ENCODE measurements around the gene SECTM1. TPM values are rescaled to one million over a fixed set of nuclear protein-coding genes. Genes with fewer than 3 reads are reported as not detected.

Gene SECTM1
- total and polyA plus RNA-seq, 9 of the 15 experiments (the other 6 are each of a cell fraction or from before 2014, with no cell fraction given), result 0.11 to 0.46 (median 0.18) TPM; not detected in 6

DNA sequence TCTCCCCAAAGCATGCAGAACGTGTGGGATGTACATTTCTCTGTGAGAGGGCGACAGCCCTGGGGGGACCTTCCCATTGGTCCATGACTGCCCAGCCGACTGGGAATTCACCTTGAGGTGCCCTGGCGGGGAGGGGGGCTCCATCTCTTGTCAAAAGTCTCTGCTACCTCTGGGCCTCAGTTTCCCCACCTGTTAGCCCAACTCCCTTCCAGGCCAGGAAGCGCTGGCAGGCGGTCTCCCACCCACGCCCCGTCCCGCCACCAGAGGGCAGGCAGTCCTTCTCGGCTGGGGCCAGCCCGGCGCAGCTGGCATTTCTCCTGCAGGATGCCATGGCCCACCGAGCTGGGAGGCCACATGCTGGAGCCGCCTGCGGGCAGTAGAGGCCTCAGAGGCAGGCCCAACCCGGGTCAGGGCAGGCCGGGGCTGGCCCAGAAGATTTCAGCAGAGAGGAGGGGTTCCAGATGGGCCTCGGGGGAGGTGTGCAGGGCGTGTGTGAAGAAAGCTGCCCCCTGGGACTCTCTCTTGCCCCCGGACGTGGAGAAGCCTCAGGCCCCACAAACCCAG, 32.8 kb downstream of the SECTM1 start:
- 48% methylated on average over 15 of the region's 21 CpGs for WGBS (ENCODE audit: insufficient coverage, low coverage, missing lambda C conversion rate)
- H3K27me3 ChIP-seq (ENCODE audit: control insufficient read depth in 2 of 2, insufficient read depth in 2 of 2, low read length in 2 of 2), result no peaks in the 10 kb centered on the region
- in situ Hi-C loops (cut with MboI) (no loop called here), intact Hi-C loops (cut with micrococcal nuclease) (no loop called here)
- no TSS peak for BruUV-seq (replicated peaks)
- DNase-seq (ENCODE audit: extremely low read depth in 1 of 4, low spot score in 3 of 4), result peak in 2 of 4 experiments; percentile 53 to 59
- H3K27ac ChIP-seq (ENCODE audit: extremely low read depth, low read depth, low read length), result no peak overlapping the region
- no peak overlapping the region for H3K9ac ChIP-seq (ENCODE audit: insufficient read depth in 1 of 2, low read depth in 2 of 2, low read length in 2 of 2)
- H2AFZ ChIP-seq (ENCODE audit: low read depth, low read length), result no peak overlapping the region
- no peak for FAIRE-seq
- ChIA-PET CTCF (ENCODE audit: low intra/inter-chr PET ratio) (interaction anchor here (0.5 kb wide), 1 partner anchor 318 kb away, joined by 3 read pairs; no protein-coding TSS in a partner anchor), POLR2A (interaction anchor here (0.6 to 1.2 kb wide), 2 partner anchors 8 to 19 kb away, joined by 3 to 6 read pairs; no protein-coding TSS in a partner anchor)
- no peaks in the 10 kb centered on the region for H3K36me3 ChIP-seq (ENCODE audit: control insufficient read depth, insufficient read depth, low read length)
- no peaks in the 10 kb centered on the region for H3K9me1 ChIP-seq (ENCODE audit: control insufficient read depth, insufficient read depth, low read length)
- ATAC-seq, result 0 out of 3 replicates have a peak, but pooled peaks have one; percentile 32
- H3K79me2 ChIP-seq (ENCODE audit: control insufficient read depth, insufficient read depth, low read length), result no peaks in the 10 kb centered on the region
- H3K4me1 ChIP-seq (replicated peaks in 1 of 2; ENCODE audit: control insufficient read depth in 2 of 2, insufficient read depth in 2 of 2, low read length in 2 of 2), result peaks cover 61 to 91% of the 10 kb centered on the region in 2 experiments
- H4K20me1 ChIP-seq (replicated peaks; ENCODE audit: control insufficient read depth, insufficient read depth, low read length), result no peaks in the 10 kb centered on the region
- H3K4me3 ChIP-seq, result no peak overlapping the region
- H3K4me2 ChIP-seq (ENCODE audit: insufficient read depth, low read length), result no peak overlapping the region
- no peaks in the 10 kb centered on the region for H3K9me3 ChIP-seq (replicated peaks; ENCODE audit: control insufficient read depth, insufficient read depth, low read depth, low read length)
- TF ChIP-seq TCF3 (CRISPR knock-in tag; IDR thresholded peaks at IDR 0.05), result no peak
- TF ChIP-seq, protein P1, sequence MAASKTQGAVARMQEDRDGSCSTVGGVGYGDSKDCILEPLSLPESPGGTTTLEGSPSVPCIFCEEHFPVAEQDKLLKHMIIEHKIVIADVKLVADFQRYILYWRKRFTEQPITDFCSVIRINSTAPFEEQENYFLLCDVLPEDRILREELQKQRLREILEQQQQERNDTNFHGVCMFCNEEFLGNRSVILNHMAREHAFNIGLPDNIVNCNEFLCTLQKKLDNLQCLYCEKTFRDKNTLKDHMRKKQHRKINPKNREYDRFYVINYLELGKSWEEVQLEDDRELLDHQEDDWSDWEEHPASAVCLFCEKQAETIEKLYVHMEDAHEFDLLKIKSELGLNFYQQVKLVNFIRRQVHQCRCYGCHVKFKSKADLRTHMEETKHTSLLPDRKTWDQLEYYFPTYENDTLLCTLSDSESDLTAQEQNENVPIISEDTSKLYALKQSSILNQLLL (CRISPR knock-in tag; IDR thresholded peaks at IDR 0.05; ENCODE audit: borderline replicate concordance), result no peak
- no peak for TF ChIP-seq FOXJ2 (tag; IDR thresholded peaks at IDR 0.05)
- no peak for TF ChIP-seq SPI1 (IDR thresholded peaks at IDR 0.05; ENCODE audit: borderline replicate concordance, low read depth, low read length)
- no peak for TF ChIP-seq IRF9 (tag; IDR thresholded peaks at IDR 0.05)
- TF ChIP-seq FOXJ3 (CRISPR knock-in tag; IDR thresholded peaks at IDR 0.05), result no peak
- TF ChIP-seq KAT8 (IDR thresholded peaks at IDR 0.05; ENCODE audit: low read depth), result no peak
- no peak for TF ChIP-seq E2F4 (CRISPR knock-in tag; IDR thresholded peaks at IDR 0.05; ENCODE audit: low read depth)
- TF ChIP-seq ZKSCAN8 (CRISPR knock-in tag; IDR thresholded peaks at IDR 0.05), result no peak
- TF ChIP-seq ILK (tag; IDR thresholded peaks at IDR 0.05; ENCODE audit: borderline replicate concordance, low read depth), result no peak
- TF ChIP-seq ZNF197 (CRISPR knock-in tag; IDR thresholded peaks at IDR 0.05; ENCODE audit: low read depth), result no peak
- TF ChIP-seq KAT7 (CRISPR knock-in tag; IDR thresholded peaks at IDR 0.05; ENCODE audit: borderline replicate concordance), result 0 out of 2 replicates have a peak, but pooled peaks have one; percentile 64
- TF ChIP-seq CCNT2 (IDR thresholded peaks at IDR 0.05; ENCODE audit: borderline replicate concordance, extremely low read depth, insufficient read length, low read depth, low read length), result no peak
- no peak for TF ChIP-seq ZBTB17 (CRISPR knock-in tag; IDR thresholded peaks at IDR 0.05)
- TF ChIP-seq, protein P2, sequence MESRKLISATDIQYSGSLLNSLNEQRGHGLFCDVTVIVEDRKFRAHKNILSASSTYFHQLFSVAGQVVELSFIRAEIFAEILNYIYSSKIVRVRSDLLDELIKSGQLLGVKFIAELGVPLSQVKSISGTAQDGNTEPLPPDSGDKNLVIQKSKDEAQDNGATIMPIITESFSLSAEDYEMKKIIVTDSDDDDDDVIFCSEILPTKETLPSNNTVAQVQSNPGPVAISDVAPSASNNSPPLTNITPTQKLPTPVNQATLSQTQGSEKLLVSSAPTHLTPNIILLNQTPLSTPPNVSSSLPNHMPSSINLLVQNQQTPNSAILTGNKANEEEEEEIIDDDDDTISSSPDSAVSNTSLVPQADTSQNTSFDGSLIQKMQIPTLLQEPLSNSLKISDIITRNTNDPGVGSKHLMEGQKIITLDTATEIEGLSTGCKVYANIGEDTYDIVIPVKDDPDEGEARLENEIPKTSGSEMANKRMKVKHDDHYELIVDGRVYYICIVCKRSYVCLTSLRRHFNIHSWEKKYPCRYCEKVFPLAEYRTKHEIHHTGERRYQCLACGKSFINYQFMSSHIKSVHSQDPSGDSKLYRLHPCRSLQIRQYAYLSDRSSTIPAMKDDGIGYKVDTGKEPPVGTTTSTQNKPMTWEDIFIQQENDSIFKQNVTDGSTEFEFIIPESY (CRISPR knock-in tag; IDR thresholded peaks at IDR 0.05), result peak; percentile 99
- no peak for TF ChIP-seq ARNT (IDR thresholded peaks at IDR 0.05)
- peak; percentile 43; the same call in 1 of the 2 replicates for TF ChIP-seq BCOR (IDR thresholded peaks at IDR 0.05)
- peak; percentile 34 for TF ChIP-seq NFIC (IDR thresholded peaks at IDR 0.05)
